ENCODE data around the gene ZNF384. TPM values are rescaled to one million over a fixed set of nuclear protein-coding genes. Genes with fewer than 3 reads are reported as not detected.

Gene ZNF384
- polyA plus RNA-seq, 4 donors = 75.0 to 94.3 (median 87.7) TPM

GRCh38 chr12:6699989-6700645, 10.9 kb upstream of the ZNF384 start:
- no peak for DNase-seq (ENCODE audit: low read depth in 4 of 4, low spot score in 3 of 4)

GRCh38 chr12:6699259-6699988, 10.2 kb upstream of the ZNF384 start:
- no peak for DNase-seq (ENCODE audit: low read depth in 4 of 4, low spot score in 3 of 4)

GRCh38 chr12:6698352-6699046, 9.3 kb upstream of the ZNF384 start:
- no peak for DNase-seq (ENCODE audit: low read depth in 4 of 4, low spot score in 3 of 4)

DNA sequence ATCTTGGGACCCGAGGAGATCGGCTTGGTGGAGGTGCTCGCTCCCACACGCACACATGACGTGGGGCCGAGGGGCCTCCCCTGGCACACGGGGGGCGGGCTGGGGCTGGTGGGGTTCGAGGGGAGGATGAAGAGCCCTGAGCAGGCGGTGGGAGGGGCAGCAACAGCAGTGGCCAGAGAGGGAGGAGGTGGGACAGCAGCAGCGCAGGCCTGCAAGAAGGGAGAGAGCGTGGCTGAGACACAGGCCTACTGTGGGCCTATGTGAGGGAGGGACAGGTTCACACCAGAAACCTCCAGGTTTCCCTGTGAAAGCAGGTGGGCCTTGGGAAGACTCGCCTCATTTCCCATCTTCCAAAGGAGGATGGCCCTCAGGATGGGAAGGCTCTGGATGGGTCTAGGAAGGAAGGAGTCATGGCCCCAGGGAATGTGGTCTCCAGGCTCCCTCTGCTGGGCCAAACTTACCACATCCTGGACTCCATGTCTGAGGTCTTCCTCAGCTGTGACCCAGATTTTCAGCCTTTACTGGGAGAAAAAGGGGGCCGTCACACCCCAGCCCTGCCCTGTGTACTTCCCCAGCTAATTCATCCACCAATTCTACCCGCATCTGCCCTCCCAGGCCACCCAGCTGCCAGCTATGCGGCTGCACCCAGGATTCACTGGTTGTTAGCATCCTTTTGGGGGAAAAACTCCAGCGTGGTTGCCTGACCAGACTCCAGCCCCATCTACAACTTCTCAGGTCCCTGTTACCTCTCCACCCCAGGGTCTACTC, 8.6 kb upstream of the ZNF384 start:
- no peak for DNase-seq (ENCODE audit: low read depth in 4 of 4, low spot score in 3 of 4)

- no peak for DNase-seq (ENCODE audit: low read depth in 4 of 4, low spot score in 3 of 4)
These were observed 7.8 kb upstream of the ZNF384 start for GRCh38 chr12:6696690-6697583.

GRCh38 chr12:6695313-6696045, 6.3 kb upstream of the ZNF384 start:
- DNase-seq (ENCODE audit: low read depth in 4 of 4, low spot score in 3 of 4) = no peak

GRCh38 chr12:6694701-6695100, 5.5 kb upstream of the ZNF384 start:
- DNase-seq (ENCODE audit: low read depth in 4 of 4, low spot score in 3 of 4) = no peak

- no peak for DNase-seq (ENCODE audit: low read depth in 4 of 4, low spot score in 3 of 4)
These were observed 4.7 kb upstream of the ZNF384 start for GRCh38 chr12:6693832-6694355.

DNA sequence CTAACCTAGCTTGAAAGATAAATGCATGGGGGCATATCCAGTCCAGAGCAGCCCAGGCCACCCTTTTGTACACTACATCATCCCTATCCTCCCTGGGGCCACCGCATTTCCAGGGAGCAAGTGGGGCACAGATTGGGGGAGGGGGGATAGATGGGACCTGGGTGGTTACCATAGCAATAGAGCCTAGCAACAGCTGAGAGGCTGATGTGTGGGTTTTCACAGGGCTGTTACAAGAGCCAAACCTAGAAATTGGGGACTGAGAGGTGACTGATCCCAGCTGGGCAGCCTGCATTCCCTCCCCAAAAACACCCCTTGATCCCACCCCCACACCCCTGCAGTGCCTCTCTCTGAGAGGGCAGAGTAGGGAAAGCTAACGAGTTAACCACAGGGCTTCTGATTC, 3.7 kb upstream of the ZNF384 start:
- no peak for DNase-seq (ENCODE audit: low read depth in 4 of 4, low spot score in 3 of 4)

DNA sequence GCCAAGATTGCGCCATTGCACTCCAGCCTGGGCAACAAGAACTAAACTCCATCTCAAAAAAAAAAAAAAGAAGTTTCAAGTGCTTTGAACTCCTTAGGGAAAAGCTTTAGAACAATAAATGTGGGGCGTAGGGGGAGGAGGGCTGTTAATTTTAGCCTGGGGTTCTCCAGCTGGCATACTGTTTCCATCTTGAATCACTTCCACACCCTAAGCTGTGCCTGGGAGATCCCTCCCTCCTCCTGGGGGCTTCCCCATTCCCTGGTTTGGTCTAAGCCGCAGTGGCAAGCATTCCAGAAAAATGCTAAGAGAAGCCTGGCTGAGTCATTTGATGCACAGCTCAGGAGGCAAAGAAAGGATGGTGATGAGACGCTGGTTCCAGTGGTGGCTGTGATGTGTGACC, 2.3 kb upstream of the ZNF384 start:
- no peak for DNase-seq (ENCODE audit: low read depth in 4 of 4, low spot score in 3 of 4)

DNA sequence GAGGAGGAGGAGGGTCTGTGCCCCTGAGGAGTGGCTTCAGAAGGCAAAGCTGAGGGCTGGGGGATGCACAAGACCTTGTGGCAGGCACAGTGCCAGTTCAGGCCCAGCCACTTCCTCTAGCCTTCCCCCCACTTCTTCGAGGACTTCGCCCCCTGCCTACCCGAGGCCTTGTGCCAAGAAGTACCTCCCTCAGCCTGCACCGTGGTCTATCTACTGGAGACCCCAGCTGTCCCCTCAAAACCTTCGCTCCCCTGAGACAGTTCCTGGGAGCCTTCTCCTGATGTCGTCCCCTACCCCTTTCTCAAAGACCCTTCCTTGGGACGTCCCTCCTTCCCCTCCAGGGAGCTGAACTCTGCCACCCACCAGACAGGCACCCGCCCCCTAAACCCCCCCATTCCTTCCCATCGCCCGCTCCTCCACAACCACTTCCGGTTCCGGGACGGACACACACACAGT, 604 bp downstream of the ZNF384 start:
- peak in 1 of 4 donors; percentile 75 for DNase-seq (ENCODE audit: low read depth in 4 of 4, low spot score in 3 of 4)

DNA sequence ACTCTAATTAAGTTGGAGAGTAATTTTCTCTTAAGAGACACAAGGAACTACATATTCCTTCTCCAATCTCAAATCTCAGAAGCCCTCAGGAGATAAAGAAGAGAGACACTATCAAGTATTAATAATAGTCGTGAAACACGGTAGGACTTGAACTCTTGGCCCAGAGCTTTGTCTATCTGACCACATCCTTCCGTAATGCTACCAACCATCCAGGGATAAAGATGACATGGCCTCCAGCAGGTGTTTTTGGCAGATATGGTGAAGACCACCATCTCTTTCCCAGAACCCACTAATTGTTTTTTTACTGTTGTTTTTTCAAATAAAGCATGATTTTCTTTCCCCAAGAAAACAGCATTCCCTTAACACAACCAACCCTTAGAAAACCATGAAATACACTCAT, 3.4 kb downstream of the ZNF384 start:
- DNase-seq (ENCODE audit: low read depth in 4 of 4, low spot score in 3 of 4) = no peak

DNA sequence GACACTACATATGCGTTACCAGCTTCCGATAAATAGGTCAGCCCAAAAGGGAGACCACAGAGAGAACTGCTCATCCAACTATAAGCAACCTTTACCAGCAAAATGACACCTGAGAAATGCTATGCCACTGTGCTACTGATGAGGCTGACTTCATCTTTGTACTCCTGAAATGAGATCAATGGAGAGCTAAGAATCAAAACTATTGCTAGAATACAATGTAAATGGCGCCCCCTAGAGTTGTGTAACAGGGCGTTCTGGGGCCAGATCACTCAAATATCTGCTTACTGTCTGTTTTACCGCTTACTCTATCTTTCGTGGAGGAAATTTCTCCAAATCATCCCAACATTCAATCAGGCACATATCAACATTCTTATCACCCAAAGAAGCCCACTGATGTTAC, 4.6 kb downstream of the ZNF384 start:
- DNase-seq (ENCODE audit: low read depth in 4 of 4, low spot score in 3 of 4) = no peak

DNA sequence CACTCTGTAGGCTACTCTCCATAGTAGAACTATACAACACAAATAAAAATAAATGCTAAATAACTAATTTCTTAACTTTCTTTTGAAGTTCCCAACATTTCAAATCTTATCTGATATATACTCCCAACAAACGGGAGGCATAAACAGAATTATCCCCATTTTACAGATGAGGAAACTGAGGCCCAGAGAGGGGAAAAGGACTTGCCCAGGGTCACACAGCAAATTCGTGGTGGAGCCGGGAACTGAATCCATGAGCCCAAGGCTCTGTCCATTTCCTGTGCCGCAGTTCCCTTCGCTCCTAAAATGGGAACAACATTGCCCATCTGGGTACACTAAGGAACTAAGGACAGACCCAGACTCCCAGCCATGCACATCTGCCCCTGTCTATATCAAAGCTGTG, 12.2 kb downstream of the ZNF384 start:
- no peak for DNase-seq (ENCODE audit: low read depth in 4 of 4, low spot score in 3 of 4)

DNA sequence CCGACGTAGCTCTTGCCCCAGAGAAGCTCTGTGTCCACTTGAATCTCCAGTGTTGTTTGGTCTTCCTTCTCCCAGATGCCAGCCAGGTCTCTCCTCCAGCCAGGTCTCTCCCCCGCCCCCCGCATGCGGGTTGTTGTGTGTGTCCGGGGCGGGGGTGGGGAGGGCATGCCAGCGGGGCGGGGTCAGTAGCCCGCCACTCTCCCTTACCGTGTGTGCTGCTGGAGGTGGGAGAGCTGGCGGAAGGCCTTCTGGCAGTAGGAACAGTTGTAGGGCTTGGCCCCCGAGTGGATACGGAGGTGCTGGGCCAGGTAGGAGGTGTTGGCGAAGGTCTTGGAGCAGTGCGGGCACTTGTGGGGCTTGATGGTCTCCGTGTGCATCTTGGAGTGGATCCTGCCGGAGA, 17.0 kb downstream of the ZNF384 start:
- DNase-seq (ENCODE audit: low read depth in 4 of 4, low spot score in 3 of 4) = no peak

DNA sequence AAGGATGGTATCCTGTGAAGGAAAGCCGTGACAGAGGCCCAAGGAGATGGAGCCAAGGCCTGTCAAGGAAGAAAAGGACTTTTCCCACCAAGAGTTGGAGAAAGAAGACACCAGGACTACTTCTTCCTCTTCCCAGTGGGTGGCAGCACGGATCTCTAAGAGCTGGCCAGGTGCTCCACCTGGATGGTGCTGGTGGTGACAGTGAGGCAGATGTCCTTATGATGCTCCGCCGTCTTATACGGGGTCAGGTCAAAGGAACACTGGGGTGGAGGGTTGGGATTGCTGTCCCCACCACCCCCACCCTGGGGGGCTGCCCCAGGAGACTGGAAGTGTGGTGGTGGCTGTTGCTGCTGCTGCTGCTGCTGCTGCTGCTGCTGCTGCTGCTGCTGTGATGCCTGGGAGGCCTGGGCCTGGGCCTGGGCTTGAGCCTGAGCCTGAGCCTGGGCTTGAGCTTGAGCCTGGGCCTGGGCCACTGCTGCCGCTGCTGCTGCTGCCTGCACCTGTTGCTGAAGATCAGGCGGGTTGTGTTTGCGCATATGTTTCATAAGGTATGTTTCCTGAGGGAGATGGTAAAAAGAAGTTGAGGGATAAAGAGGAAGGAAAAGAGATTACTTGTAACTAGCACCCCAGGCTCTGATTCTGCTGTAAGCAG, 21.5 kb downstream of the ZNF384 start:
- no peak for DNase-seq (ENCODE audit: low read depth in 4 of 4, low spot score in 3 of 4)

DNA sequence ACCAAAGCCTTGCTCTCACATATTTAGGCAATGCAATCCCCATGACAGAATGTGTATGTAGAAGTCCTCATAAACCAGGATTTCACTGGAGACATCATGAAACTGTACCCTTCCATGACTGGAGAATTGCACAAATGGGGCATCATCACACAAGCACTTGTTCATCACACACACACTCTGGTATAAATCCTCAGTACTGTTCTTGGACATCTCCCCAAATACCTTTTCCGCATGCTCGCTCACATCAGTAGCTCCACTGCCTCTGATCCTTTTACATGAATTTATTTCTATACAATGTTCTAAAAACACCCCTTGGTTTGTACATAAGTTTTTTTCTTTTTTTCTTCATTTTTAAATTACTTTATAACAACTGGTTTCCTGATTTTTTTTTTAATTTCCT, 23.0 kb downstream of the ZNF384 start:
- DNase-seq (ENCODE audit: low read depth in 4 of 4, low spot score in 3 of 4) = no peak

- no peak for DNase-seq (ENCODE audit: low read depth in 4 of 4, low spot score in 3 of 4)
These were observed 24.3 kb downstream of the ZNF384 start for GRCh38 chr12:6664902-6665301.
